HG02798 (cell line): ENCODE data around the gene ZSCAN21.

Experiments used
- ATAC-seq: cut with Tn5 transposase; IDR thresholded peaks from one replicate; pipeline ENCODE4 v1.9.1; 2021; ENCODE audit warnings: mild to moderate bottlenecking; ENCODE audit not compliant: unreplicated experiment, poor library complexity

Gene ZSCAN21

DNA sequence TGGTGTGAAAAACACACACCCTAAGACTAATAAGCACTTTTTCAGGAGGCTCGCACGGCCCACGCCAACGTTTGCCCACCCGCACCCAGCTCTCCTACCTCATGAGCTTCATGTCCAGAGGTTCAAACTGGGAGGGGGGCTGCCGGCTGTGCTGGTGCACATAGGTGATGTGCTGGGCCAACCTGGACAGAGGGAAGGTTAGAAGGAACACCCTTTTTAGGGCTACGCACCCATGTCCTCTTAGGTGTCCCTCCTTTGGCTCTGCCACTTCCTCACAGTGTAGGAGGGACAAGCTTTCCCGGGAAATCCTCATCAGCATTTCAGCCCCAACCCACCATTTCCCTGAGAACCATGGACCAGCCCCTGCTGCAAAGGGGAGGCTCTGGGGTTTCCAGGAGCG is 45.7 kb downstream of the ZSCAN21 start:
- no peak for ATAC-seq

GRCh38 chr7:100095704-100096103 is 46.1 kb downstream of the ZSCAN21 start:
- ATAC-seq = no peak

- no peak for ATAC-seq
These were observed 49.3 kb downstream of the ZSCAN21 start for GRCh38 chr7:100098913-100099312.

- ATAC-seq = no peak
These were observed 49.9 kb downstream of the ZSCAN21 start for GRCh38 chr7:100099452-100099851.

- peak; percentile 76 for ATAC-seq
These were observed 50.9 kb downstream of the ZSCAN21 start for GRCh38 chr7:100100420-100101015.

DNA sequence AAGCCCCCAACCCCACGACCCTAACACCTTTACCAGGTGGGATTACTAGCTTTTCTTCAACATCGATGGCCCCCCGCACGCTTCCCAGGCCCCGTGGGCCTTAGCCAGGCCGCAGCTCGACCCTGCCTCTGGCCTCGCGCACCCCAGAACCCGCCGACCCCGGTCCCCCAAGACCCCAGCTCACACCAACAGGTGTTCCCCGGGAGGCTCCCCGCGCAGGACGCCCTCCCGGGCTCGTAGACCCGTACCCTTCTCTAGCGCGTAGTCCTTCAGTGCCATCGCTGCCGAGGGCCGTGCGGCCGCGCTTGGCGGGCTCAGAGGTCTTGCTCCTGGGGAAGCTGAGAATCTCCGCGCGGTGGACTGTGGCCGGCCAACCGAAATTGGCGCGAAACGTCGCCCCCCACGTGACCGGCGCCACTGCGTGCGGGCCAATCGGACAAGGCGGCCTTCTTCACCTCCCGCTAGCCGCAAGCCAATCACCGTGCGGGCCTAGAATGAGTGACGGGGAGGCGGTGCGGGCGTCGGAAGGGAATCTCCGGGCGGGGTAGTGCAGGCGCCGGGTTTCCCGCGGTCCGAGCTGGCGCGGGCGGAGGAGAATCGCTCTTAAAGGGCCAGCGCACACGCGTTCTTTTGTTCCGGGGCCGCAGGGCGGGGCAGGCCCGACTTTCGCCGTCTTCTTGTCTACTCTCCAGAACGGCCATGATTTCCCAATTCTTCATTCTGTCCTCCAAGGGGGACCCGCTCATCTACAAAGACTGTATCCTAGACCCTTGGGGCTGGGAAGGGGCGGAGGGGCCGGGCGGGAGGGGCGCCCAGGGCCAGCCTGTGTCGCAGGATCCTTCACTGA is 51.7 kb downstream of the ZSCAN21 start, which contains the start of the genes AP4M1 and MCM7:
AP4M1 (plus strand) TSS at position 628 of the 847 bp plus-strand sequence; CDS start at position 700, 72 bp downstream.
MCM7 (minus strand) TSS at position 382 of the 847 bp plus-strand sequence; CDS start at position 279, 103 bp downstream.
- ATAC-seq = peak; percentile 86

- ATAC-seq = no peak
These were observed 53.6 kb downstream of the ZSCAN21 start for GRCh38 chr7:100102950-100103840.

DNA sequence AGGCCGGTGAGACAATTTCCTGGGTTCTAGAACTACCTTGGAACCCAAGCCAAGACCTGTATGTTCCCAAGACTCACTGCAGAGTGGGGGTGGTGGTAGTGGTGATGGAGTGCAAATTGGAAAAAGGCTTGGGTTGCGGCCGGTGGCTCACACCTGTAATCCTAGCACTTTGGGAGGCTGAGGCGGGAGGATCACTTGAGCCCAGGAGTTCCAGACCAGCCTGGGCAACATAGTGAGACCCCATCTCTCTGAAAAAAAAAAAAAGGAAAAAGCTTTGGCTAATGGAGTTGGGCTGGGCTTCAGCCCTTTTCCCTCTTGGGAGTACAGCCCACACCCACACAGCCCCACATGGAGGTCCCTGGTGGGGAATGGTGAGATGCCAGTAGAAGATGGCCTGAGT is 56.0 kb downstream of the ZSCAN21 start:
- no peak for ATAC-seq

GRCh38 chr7:100106633-100107032 is 57.1 kb downstream of the ZSCAN21 start:
- no peak for ATAC-seq

- no peak for ATAC-seq
These were observed 57.7 kb downstream of the ZSCAN21 start for GRCh38 chr7:100107125-100107737.

GRCh38 chr7:100107890-100108289 is 58.3 kb downstream of the ZSCAN21 start:
- no peak for ATAC-seq

GRCh38 chr7:100109521-100110163 is 60.1 kb downstream of the ZSCAN21 start:
- no peak for ATAC-seq

- no peak for ATAC-seq
These were observed 61.6 kb downstream of the ZSCAN21 start for GRCh38 chr7:100111156-100111555.

- no peak for ATAC-seq
These were observed 62.3 kb downstream of the ZSCAN21 start for GRCh38 chr7:100111914-100112313.
